Activated naive CD8-positive, alpha-beta T cell (primary cell): ENCODE data around the gene ITPRID2.

ENCODE experiments used
- H3K27ac Mint-ChIP-seq: one replicate; pipeline ENCODE4 v1.8.0; 2021; ENCODE audit warnings: mixed read lengths
- H3K27me3 Mint-ChIP-seq: one replicate; pipeline ENCODE4 v1.8.0; 2021; ENCODE audit warnings: mixed read lengths
- H3K36me3 Mint-ChIP-seq: one replicate; pipeline ENCODE4 v1.8.0; 2021; ENCODE audit warnings: mixed read lengths
- H3K4me1 Mint-ChIP-seq: one replicate; pipeline ENCODE4 v1.8.0; 2021; ENCODE audit warnings: low read depth, mixed read lengths
- H3K4me3 Mint-ChIP-seq: one replicate; pipeline ENCODE4 v1.8.0; 2021; ENCODE audit warnings: mild to moderate bottlenecking, mixed read lengths
- H3K9me3 Mint-ChIP-seq: one replicate; pipeline ENCODE4 v1.8.0; 2021; ENCODE audit warnings: low read depth, mixed read lengths

Gene ITPRID2

DNA sequence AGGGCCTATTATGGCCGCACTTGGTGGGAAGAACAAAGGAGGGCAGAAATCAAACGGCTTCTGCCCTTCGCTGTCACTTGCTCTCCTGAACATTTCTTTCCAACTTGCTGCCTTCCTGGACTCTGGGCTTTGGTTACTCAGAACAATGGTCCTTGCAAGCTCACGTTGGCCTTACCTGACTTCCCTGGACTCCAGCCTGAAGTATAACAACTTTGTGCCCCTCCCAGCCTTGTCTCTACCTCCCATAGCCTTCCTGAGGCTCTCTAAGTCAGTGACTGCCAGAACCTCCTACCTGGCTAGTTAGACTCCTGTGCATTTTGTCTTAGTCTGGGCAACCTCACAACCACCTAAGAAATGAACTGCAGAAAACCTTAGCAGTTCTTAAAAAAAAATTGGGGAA, 30.2 kb upstream of the ITPRID2 start:
- Mint-ChIP-seq H3K9me3 (no peaks in the 10 kb centered on the region), H3K36me3 (no peaks in the 10 kb centered on the region), H3K4me1 (no peaks in the 10 kb centered on the region), H3K4me3 (no peak overlapping the region), H3K27me3 (no peaks in the 10 kb centered on the region), H3K27ac (no peak overlapping the region)

DNA sequence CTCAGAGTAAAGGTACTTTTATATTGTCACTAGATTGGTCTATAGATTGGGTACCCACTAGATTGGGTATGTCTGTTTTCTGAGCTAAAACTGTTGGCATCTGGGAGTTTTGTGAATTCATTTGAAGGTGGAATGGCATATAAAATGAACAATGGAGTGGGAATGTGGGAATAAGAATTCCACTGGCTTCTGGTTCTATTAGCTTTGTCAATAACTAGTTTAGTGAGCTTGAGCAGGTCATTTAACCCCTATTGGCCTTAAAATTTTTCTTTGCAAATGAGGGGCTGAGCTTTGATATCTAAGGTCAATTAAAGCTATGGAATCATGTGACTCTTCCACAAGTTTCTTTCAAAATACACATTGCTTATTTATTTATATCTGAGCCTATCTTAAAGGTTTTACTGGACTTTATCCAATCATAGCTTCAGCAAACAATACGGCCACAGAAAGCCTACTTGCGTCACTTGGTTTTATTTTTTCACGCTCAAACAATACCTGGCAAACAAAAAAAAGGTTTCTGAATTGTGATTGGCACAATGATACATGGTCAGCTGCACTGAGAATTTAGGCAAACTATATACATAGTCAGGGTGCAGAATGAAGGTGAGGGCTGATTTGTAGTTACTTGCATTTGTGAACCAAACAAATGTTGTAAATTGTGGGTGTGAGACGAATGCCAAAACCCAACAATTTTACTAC, 28.8 kb upstream of the ITPRID2 start:
- no peak overlapping the region for H3K4me3 Mint-ChIP-seq
- H3K27me3 Mint-ChIP-seq = no peaks in the 10 kb centered on the region
- H3K4me1 Mint-ChIP-seq = no peaks in the 10 kb centered on the region
- no peaks in the 10 kb centered on the region for H3K36me3 Mint-ChIP-seq
- no peak overlapping the region for H3K27ac Mint-ChIP-seq
- H3K9me3 Mint-ChIP-seq = no peaks in the 10 kb centered on the region

DNA sequence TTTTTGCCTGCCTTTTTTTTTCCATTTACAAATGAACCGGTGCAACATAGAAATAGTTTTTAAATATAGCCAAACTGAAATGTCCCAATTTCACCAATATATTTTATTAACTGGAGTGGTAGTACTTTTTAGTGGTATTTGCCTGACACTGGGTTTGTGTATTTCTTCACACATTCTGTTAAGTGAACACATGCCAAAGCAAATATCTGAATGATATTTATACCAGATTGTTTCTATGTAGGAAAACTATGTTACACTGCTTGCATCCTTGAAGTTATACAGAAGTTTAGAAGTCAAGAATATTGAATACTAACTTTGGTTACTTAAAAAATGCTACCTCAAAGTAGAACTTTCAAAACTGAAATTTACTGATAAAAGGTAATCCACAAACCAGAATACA, 19.4 kb upstream of the ITPRID2 start:
- no peak overlapping the region for H3K27ac Mint-ChIP-seq
- H3K4me3 Mint-ChIP-seq = no peak overlapping the region
- H3K9me3 Mint-ChIP-seq = no peaks in the 10 kb centered on the region
- H3K36me3 Mint-ChIP-seq = no peaks in the 10 kb centered on the region
- H3K27me3 Mint-ChIP-seq = no peaks in the 10 kb centered on the region
- no peaks in the 10 kb centered on the region for H3K4me1 Mint-ChIP-seq

DNA sequence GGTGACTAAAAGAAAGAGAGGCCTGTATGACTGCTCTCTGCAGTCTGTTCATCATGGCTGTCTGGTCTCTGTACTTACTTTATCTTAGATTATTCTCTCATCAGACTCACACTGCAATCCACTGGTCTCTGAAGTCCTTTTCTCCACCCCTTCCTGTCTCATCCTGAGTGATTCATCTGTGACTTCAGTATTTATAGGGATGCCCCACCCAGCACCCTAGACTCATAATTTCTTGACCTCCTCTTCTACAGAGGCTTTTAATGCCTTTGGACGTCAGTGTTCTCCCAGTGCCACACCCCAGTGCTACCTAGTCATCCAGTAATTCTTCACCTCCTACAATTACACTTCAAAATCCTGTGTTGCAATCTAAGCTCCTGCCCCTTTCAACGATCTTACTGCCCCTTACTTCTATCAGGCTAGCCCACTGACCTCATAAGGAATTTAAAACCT, 14.9 kb upstream of the ITPRID2 start:
- no peak overlapping the region for H3K4me3 Mint-ChIP-seq
- H3K9me3 Mint-ChIP-seq = no peaks in the 10 kb centered on the region
- peaks cover 1% of the 10 kb centered on the region for H3K27me3 Mint-ChIP-seq
- no peaks in the 10 kb centered on the region for H3K4me1 Mint-ChIP-seq
- H3K36me3 Mint-ChIP-seq = no peaks in the 10 kb centered on the region
- no peak overlapping the region for H3K27ac Mint-ChIP-seq

DNA sequence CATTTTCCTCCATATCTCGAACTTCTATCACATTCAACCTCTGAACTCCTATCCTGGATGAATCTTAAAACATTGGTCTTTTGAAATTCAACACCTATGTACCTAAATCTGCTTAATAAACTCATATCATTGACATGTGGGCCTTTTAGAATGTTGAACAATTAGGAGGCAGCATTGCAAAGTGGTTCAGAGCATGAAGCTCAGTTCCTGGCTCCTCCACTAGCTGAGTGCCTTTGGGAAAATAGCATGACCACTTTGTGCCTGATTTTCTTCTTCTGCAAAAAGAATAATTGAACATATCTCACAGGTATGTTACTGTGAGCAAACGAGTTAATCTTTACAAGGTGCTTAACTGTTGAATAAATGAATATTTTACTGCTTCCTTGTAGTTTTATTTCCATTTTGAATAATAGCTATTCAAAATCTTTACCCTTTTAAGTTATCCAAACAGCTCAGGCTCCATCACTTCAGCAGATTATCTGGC, 14.3 kb upstream of the ITPRID2 start:
- Mint-ChIP-seq H3K27ac (no peak overlapping the region), H3K4me1 (no peaks in the 10 kb centered on the region), H3K27me3 (peaks cover 1% of the 10 kb centered on the region), H3K4me3 (no peak overlapping the region), H3K9me3 (no peaks in the 10 kb centered on the region), H3K36me3 (no peaks in the 10 kb centered on the region)

DNA sequence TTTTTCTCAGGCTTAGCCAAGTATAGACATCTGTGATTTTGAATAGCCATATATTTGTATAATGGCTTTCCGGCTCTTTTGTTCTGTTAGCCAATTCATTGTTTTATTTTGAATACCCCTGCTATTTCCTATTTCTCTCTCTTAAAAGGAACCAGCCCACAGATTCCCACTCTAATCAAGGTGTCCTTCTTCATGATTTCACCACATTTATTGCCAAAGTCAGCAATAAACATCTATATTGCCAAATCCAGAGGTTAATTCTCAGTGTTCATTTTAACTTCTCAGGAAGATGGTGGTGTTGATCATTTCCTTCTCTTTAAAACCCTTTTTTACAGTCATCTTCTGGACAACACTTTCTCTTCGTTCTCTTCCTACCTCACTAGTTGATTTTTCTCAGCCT, 13.1 kb upstream of the ITPRID2 start:
- no peaks in the 10 kb centered on the region for H3K36me3 Mint-ChIP-seq
- H3K27me3 Mint-ChIP-seq = peaks cover 1% of the 10 kb centered on the region
- no peak overlapping the region for H3K27ac Mint-ChIP-seq
- no peaks in the 10 kb centered on the region for H3K4me1 Mint-ChIP-seq
- no peak overlapping the region for H3K4me3 Mint-ChIP-seq
- H3K9me3 Mint-ChIP-seq = no peaks in the 10 kb centered on the region

DNA sequence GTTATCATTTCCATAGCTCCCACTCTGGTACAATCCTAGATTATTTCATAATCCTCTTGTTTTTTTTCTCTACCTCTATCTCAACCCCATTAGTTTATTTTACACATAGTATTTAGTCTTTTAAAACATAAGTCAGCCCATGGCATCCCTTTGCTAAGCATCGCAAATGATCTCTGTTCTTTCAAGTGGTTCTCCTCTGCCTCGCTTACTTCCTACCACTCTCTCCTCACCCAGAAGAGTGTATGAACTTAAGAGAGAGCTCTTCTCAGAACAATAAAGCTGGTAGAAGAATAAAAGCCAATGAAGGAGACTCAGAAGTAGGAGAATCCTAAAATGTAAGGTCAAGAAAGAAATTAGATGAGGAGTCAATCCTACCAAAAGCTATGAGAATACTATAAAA, 12.2 kb upstream of the ITPRID2 start:
- peaks cover 4% of the 10 kb centered on the region for H3K27me3 Mint-ChIP-seq
- H3K4me3 Mint-ChIP-seq = no peak overlapping the region
- no peaks in the 10 kb centered on the region for H3K9me3 Mint-ChIP-seq
- no peak overlapping the region for H3K27ac Mint-ChIP-seq
- H3K36me3 Mint-ChIP-seq = no peaks in the 10 kb centered on the region
- no peaks in the 10 kb centered on the region for H3K4me1 Mint-ChIP-seq

DNA sequence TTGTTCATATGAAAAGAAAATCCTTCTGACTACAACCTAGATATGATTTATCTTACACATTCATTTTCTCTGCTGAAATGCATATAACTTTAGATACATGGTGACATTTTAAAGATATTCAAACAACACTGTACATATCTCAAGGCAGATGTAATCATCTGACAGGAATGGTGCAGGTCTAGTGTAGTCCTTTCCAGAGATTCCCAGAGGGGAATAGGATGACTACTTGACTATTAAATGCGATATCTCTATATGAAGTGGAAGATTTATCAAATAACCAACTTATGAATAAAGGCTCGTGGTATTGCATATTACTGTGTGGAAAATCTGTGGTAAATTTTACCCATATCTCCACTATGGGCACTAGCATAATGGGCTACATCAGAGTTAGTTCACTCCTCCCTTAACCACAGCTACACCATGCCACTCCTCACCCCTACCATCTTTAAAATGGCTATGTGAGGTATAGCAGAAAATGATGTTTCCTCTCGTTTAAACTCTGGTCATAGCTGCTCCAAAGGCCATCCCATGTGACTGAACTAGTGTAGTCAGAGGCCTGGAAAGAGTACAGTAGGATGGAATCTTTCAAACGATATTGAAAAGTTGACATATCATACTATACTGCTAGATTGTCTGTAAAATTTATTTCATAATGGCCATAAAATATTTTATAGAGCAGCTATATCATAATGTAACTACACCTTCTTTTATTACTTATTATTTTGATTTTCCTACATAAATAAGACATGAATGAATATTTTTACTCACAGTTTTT, 9.1 kb upstream of the ITPRID2 start:
- H3K4me1 Mint-ChIP-seq = no peaks in the 10 kb centered on the region
- no peak overlapping the region for H3K27ac Mint-ChIP-seq
- H3K36me3 Mint-ChIP-seq = no peaks in the 10 kb centered on the region
- H3K4me3 Mint-ChIP-seq = no peak overlapping the region
- H3K27me3 Mint-ChIP-seq = peaks cover 11% of the 10 kb centered on the region
- no peaks in the 10 kb centered on the region for H3K9me3 Mint-ChIP-seq

DNA sequence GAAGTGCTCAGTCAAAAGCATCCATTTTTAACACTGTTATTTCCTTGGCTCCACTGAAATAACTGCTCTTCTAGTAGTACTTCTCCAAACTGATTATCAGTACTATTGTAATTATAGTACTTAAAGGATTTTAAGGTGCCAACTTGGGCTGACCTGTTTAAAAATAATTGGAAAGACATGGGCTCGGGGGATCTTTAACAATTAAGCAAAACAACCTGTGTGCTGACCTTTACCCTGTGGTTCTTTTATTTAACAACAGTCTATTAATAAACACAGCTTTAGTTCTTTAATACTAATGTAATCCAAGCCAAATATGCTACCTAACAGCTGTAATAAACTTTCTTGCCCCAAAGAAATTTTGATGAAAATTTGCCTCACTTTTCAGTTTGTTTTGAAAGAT, 6.9 kb upstream of the ITPRID2 start:
- H3K4me3 Mint-ChIP-seq = no peak overlapping the region
- H3K4me1 Mint-ChIP-seq = no peaks in the 10 kb centered on the region
- no peak overlapping the region for H3K27ac Mint-ChIP-seq
- no peaks in the 10 kb centered on the region for H3K9me3 Mint-ChIP-seq
- H3K36me3 Mint-ChIP-seq = no peaks in the 10 kb centered on the region
- peaks cover 13% of the 10 kb centered on the region for H3K27me3 Mint-ChIP-seq

DNA sequence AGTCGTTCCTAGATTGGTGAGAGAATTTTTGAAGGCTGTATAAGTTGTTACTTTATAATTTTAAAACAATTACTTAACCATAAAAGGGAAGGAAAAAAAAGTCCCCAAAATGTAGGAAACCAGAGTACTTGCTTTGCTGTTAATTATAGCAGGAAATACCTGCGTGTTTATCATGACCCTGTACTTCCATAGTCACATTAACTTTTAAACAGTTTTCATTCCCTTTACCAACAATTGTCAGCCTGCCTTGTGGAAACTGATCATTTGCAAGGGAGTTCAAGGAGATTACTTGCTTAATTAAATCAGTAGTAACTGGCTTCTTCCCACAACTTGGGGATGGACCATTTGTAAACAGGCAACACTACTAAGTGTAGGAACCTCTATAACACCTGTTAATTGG, 6.4 kb upstream of the ITPRID2 start:
- no peak overlapping the region for H3K27ac Mint-ChIP-seq
- peaks cover 16% of the 10 kb centered on the region for H3K27me3 Mint-ChIP-seq
- H3K4me1 Mint-ChIP-seq = no peaks in the 10 kb centered on the region
- no peaks in the 10 kb centered on the region for H3K36me3 Mint-ChIP-seq
- H3K9me3 Mint-ChIP-seq = no peaks in the 10 kb centered on the region
- no peak overlapping the region for H3K4me3 Mint-ChIP-seq

DNA sequence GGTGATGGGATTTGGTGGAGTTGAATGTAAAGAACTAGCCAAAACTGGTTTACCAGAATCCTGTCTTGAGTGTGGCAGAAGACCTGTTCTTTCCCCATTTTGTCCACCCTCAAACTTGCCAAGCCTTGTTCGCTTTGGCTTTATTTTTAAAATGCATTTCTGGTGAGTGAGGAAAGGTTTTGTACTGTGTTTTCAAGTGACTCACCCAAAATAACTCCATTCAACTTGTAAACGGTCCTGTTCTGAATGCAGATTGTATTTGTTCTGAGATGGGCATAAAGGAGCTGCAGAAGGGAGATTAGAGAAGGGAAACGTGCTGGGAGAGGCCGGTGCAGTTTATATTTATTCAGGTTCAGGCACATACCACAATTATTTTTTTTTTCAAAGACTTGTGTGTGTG, 5.3 kb upstream of the ITPRID2 start:
- peaks cover 4% of the 10 kb centered on the region for H3K4me1 Mint-ChIP-seq
- no peak overlapping the region for H3K27ac Mint-ChIP-seq
- peaks cover 17% of the 10 kb centered on the region for H3K27me3 Mint-ChIP-seq
- H3K4me3 Mint-ChIP-seq = no peak overlapping the region
- no peaks in the 10 kb centered on the region for H3K36me3 Mint-ChIP-seq
- H3K9me3 Mint-ChIP-seq = no peaks in the 10 kb centered on the region

DNA sequence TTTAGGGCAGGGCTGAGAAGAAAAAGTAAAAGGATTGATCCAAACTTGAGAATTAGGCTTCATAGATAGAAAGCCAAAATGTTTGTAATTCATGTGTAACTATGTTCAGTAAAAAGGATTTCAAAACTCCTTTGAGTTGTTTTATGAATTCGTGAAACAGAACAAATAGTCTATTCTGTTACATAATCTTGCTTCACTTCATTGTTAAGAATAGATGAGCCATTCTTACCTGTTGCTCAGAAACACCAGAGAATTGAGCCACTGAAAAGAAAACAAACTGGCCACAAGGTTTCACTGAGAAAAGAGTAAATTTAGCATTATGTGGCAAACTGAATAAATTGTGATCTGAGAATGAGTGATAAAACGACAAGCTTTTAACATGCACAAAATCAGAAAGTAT, 4.5 kb upstream of the ITPRID2 start:
- Mint-ChIP-seq H3K36me3 (no peaks in the 10 kb centered on the region), H3K4me1 (peaks cover 6% of the 10 kb centered on the region), H3K27me3 (peaks cover 16% of the 10 kb centered on the region), H3K9me3 (no peaks in the 10 kb centered on the region), H3K4me3 (no peak overlapping the region), H3K27ac (no peak overlapping the region)

DNA sequence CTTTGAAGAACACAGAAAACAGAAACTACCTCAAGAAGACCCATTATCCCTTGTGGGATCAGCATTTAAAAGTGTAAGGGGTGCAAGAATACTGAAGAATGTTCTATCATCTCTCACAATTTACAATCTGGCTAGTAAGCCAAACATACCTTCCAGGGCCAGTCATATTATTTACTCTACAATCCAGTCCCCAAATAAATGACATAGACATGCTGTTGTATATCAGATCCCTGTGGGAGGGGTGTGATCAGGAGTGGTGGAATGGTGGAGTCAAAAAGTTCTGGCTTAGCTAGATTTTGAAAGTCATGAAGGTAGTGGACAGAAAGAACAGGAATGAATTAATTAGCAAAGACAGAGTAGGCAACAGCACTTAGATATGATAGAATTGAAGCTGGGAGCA, 1.8 kb upstream of the ITPRID2 start:
- H3K9me3 Mint-ChIP-seq = no peaks in the 10 kb centered on the region
- peaks cover 13% of the 10 kb centered on the region for H3K27me3 Mint-ChIP-seq
- H3K4me1 Mint-ChIP-seq = peaks cover 30% of the 10 kb centered on the region
- peak overlapping the region; percentile 60 for H3K4me3 Mint-ChIP-seq
- no peak overlapping the region for H3K27ac Mint-ChIP-seq
- H3K36me3 Mint-ChIP-seq = peaks cover 3% of the 10 kb centered on the region

DNA sequence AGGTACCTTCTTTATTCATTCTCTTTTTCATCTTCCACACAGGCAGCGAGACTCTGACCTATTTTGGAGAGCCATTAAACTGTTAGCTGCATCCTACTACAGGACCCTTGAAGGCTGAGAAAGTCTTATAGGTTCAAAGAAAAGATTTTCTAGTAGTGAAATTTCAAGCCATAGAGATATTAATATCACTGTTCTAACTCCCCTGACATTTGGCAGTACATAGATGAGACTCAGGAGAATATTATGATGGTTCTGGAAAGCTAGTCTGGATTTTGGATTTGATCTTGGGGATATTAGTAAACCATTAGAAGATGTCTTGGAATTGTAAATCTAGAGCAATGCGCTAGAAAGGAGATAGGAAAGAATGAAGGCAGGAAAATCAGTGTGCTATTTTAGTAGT, 1.3 kb upstream of the ITPRID2 start:
- Mint-ChIP-seq H3K27me3 (peaks cover 13% of the 10 kb centered on the region), H3K27ac (no peak overlapping the region), H3K36me3 (peaks cover 3% of the 10 kb centered on the region), H3K4me1 (peaks cover 32% of the 10 kb centered on the region), H3K9me3 (no peaks in the 10 kb centered on the region), H3K4me3 (peak overlapping the region; percentile 60)

DNA sequence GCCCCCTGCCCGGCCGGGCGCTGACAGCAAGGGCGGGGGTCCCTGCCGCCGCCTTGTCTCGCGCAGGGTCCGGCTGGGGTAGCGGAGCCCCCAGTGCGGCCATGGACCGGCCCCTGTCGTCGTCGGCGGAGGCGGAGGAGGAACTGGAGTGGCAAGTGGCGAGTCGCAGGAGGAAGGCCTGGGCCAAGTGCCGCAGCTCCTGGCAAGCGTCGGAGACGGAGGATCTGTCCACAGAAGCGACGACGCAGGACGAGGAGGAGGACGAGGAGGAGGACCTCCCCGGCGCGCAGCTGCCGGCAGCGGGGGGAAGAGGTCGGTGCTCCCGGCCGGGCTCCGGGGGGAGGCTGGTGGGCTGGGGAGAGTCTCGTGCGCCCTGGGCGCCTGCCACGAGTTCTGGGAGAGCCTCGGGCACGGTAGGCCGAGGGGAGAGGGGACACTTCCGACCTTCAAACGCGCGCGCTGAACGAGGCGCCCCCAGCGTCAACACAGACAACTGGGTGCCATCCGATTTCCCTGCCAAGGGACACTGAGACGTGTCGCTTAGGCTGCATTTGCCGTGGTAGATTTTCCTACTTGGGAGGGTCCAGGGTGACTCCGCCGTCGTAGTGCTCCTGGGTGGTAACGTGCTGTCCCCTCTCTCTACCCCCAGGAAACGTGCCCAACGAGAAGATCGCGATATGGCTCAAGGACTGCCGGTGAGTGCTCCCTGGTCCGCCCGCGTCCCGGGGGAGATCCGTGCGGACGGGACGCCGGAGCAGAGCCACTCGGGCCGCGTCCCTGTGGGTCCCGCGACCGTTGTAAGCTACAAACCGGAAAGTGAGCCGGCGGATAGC, 652 bp downstream of the ITPRID2 start:
- H3K4me1 Mint-ChIP-seq = peaks cover 43% of the 10 kb centered on the region

More for the DNA sequence above, 652 bp downstream of the ITPRID2 start:
- H3K36me3 Mint-ChIP-seq = peaks cover 3% of the 10 kb centered on the region
- peak overlapping the region; percentile 97 for H3K4me3 Mint-ChIP-seq
- peaks cover 8% of the 10 kb centered on the region for H3K27me3 Mint-ChIP-seq
- H3K27ac Mint-ChIP-seq = peak overlapping the region; percentile 86
- H3K9me3 Mint-ChIP-seq = no peaks in the 10 kb centered on the region
